K562 (cell line): ENCODE results near the gene LIN28A. TPM values are rescaled to one million over a fixed set of nuclear protein-coding genes. Genes with fewer than 3 reads are reported as not detected.

ENCODE experiments used
- ATAC-seq: fragments of 200-7000 bp; cut with Tn5 transposase; 3 replicates; pipeline ENCODE4 v1.9.1; 2020; ENCODE audit warnings: moderate library complexity
- BruUV-seq: library from RNA; stranded (reverse); fragments of 400-500 nt; replicated peaks from 2 replicates; lab custom pipeline; 2021; lab: Mats Ljungman, UMichigan
- CTCF ChIA-PET: fragments of 300-600 bp; formaldehyde crosslinking; extraction: SDS; loops from one replicate; lab custom pipeline; 2021; ENCODE audit warnings: low intra/inter-chr PET ratio; lab: Yijun Ruan, JAX
- POLR2A ChIA-PET: fragments of 300-600, 350-650 bp; sonication (Branson Sonifier 250); formaldehyde crosslinking; extraction: SDS; loops from one replicate; lab custom pipeline; 2021; ENCODE audit warnings: antibody characterized with exemption, inconsistent platforms; lab: Yijun Ruan, JAX
- DNase-seq, 4 experiments: peaks; one replicate each; pipeline versions ENCODE4 v3.0.0 to v3.0.0-alpha.2; 2011 to 2018; ENCODE audit warnings: low spot score in 3 of 4, mixed read lengths in 3 of 4; ENCODE audit errors: extremely low read depth in 1 of 4
- FAIRE-seq: peaks from 2 replicates; lab custom pipeline; 2011; peaks lifted over from hg19 to GRCh38; lab: Jason Lieb, UNC
- H2AFZ ChIP-seq: 2 replicates; pipeline ENCODE4 v1.6.0; 2011; ENCODE audit warnings: low read depth, low read length, control low read depth, inconsistent platforms
- H3K27ac ChIP-seq: fragments of 200-600 bp; 3 replicates; pipeline ENCODE4 v1.8.0; 2011; ENCODE audit warnings: low read depth, mild to moderate bottlenecking, control low read depth, inconsistent platforms, low read length, moderate library complexity, mixed read lengths; ENCODE audit errors: extremely low read depth
- H3K27me3 ChIP-seq, 2 experiments: fragments of 300-600 bp in 1 of 2; 2 replicates in 1 of 2; 3 replicates in 1 of 2; pipeline versions ENCODE4 v1.6.0 to v1.8.0; 2011; ENCODE audit warnings: inconsistent platforms in 2 of 2, low read length in 2 of 2, mild to moderate bottlenecking in 1 of 2, mixed read lengths in 1 of 2, moderate library complexity in 1 of 2; ENCODE audit not compliant: control insufficient read depth in 2 of 2, insufficient read depth in 2 of 2
- H3K36me3 ChIP-seq: fragments of 300-600 bp; 3 replicates; pipeline ENCODE4 v1.8.0; 2011; ENCODE audit warnings: mild to moderate bottlenecking, low read length, inconsistent platforms; ENCODE audit not compliant: control insufficient read depth, insufficient read depth
- H3K4me1 ChIP-seq, 2 experiments: fragments of 200-600 bp in 1 of 2; replicated peaks in 1 of 2; 2 replicates in 1 of 2; 3 replicates in 1 of 2; pipeline versions ENCODE4 v1.5.1 to v1.8.0; 2011; ENCODE audit warnings: inconsistent platforms in 2 of 2, low read length in 2 of 2, mild to moderate bottlenecking in 1 of 2, mixed read lengths in 1 of 2, moderate library complexity in 1 of 2; ENCODE audit not compliant: control insufficient read depth in 2 of 2, insufficient read depth in 2 of 2
- H3K4me2 ChIP-seq: 2 replicates; pipeline ENCODE4 v1.6.1; 2011; ENCODE audit warnings: low read length, control low read depth, inconsistent platforms, mixed read lengths; ENCODE audit not compliant: insufficient read depth
- H3K4me3 ChIP-seq: fragments of 200-600 bp; sonication (generic), shearing (Covaris generic); 2 replicates; pipeline ENCODE4 v1.5.1; 2016; ENCODE audit warnings: control low read depth, inconsistent platforms
- H3K79me2 ChIP-seq: fragments of 200-600 bp; 3 replicates; pipeline ENCODE4 v1.8.0; 2011; ENCODE audit warnings: low read length, inconsistent platforms; ENCODE audit not compliant: control insufficient read depth, insufficient read depth
- H3K9ac ChIP-seq, 2 experiments: 2 replicates each; pipeline versions ENCODE4 v1.6.0 to v1.6.1; 2011; ENCODE audit warnings: low read depth in 2 of 2, low read length in 2 of 2, control low read depth in 1 of 2, inconsistent platforms in 1 of 2, mild to moderate bottlenecking in 1 of 2, mixed read lengths in 1 of 2; ENCODE audit not compliant: insufficient read depth in 1 of 2
- H3K9me1 ChIP-seq: one replicate; pipeline ENCODE4 v1.6.0; 2011; ENCODE audit warnings: inconsistent platforms, mild to moderate bottlenecking, low read length, moderate library complexity; ENCODE audit not compliant: control insufficient read depth, insufficient read depth
- H3K9me3 ChIP-seq: replicated peaks from 2 replicates; pipeline ENCODE4 v1.5.1; 2011; ENCODE audit warnings: low read depth, low read length, inconsistent platforms; ENCODE audit not compliant: control insufficient read depth, insufficient read depth
- H4K20me1 ChIP-seq: replicated peaks from 2 replicates; pipeline ENCODE4 v1.6.1; 2011; ENCODE audit warnings: low read length, inconsistent platforms, mixed read lengths; ENCODE audit not compliant: control insufficient read depth, insufficient read depth
- ATF7 ChIP-seq: fragments of 450-650 bp; IDR thresholded peaks from 2 replicates; pipeline ENCODE4 v1.7.1; 2014; ENCODE audit warnings: mild to moderate bottlenecking, moderate library complexity
- CREM ChIP-seq: IDR thresholded peaks from 2 replicates; pipeline ENCODE4 v1.6.1; 2014; ENCODE audit warnings: antibody characterized with exemption, low read depth
- HIVEP1 ChIP-seq: fragments of 250-450 bp; sonication (Bioruptor Pico); IDR thresholded peaks from 2 replicates; pipeline ENCODE4 v1.4.0; 2020; ENCODE audit warnings: mild to moderate bottlenecking
- MEF2A ChIP-seq: IDR thresholded peaks from 2 replicates; pipeline ENCODE4 v1.6.1; 2011; ENCODE audit warnings: low read depth, mild to moderate bottlenecking, low read length, moderate library complexity; ENCODE audit not compliant: control insufficient read depth
- NFIX ChIP-seq: fragments of 250-450 bp; sonication (Bioruptor Pico); IDR thresholded peaks from 2 replicates; pipeline ENCODE4 v1.4.0; 2020; ENCODE audit warnings: low read depth, mild to moderate bottlenecking, moderate library complexity
- NUFIP1 ChIP-seq: fragments of 450-650 bp; IDR thresholded peaks from 2 replicates; pipeline ENCODE4 v1.6.1; 2018; ENCODE audit not compliant: partially characterized antibody
- PCBP1 ChIP-seq: fragments of 200-400 bp; formaldehyde crosslinking; IDR thresholded peaks from 2 replicates; pipeline ENCODE4 v1.6.1; 2018; ENCODE audit warnings: mild to moderate bottlenecking, low read depth, low read length; ENCODE audit not compliant: poor library complexity, severe bottlenecking
- PYGO2 ChIP-seq: fragments of 450-650 bp; IDR thresholded peaks from 2 replicates; pipeline ENCODE4 v1.6.1; 2016; ENCODE audit warnings: mild to moderate bottlenecking, missing genetic modification characterization, moderate library complexity, missing compliant biosample characterization
- RREB1 ChIP-seq: fragments of 250-450 bp; sonication (Bioruptor Pico); IDR thresholded peaks from 2 replicates; pipeline ENCODE4 v1.4.0; 2020
- SP1 ChIP-seq: sonication (generic); formaldehyde crosslinking; IDR thresholded peaks from 2 replicates; pipeline ENCODE4 v1.8.1; 2022; ENCODE audit warnings: mild to moderate bottlenecking, missing genetic modification reagents
- SP2 ChIP-seq: IDR thresholded peaks from 2 replicates; pipeline ENCODE4 v1.6.1; 2011; ENCODE audit warnings: mild to moderate bottlenecking, low read depth, low read length, moderate library complexity; ENCODE audit not compliant: poor library complexity, severe bottlenecking; ENCODE audit errors: extremely low read depth
- U2AF1 ChIP-seq: fragments of 200-400 bp; formaldehyde crosslinking; optimal IDR thresholded peaks from 2 replicates; pipeline ENCODE3; 2017; ENCODE audit warnings: mild to moderate bottlenecking, low read depth, low read length, moderate library complexity
- ZBTB49 ChIP-seq: sonication (generic); formaldehyde crosslinking; IDR thresholded peaks from 2 replicates; pipeline ENCODE4 v1.8.0; 2022; ENCODE audit warnings: missing genetic modification reagents, mild to moderate bottlenecking, borderline replicate concordance
- ZNF121 ChIP-seq: sonication (generic); formaldehyde crosslinking; conservative IDR thresholded peaks from 2 replicates; pipeline ENCODE4 v1.8.0; 2022; ENCODE audit warnings: missing genetic modification reagents
- ZNF384 ChIP-seq: IDR thresholded peaks from 2 replicates; pipeline ENCODE4 v1.6.1; 2012; ENCODE audit warnings: low read depth, low read length, improper control_type of control experiment
- WGBS: fragments of 100-300 bp; shearing (Covaris generic); methylation state at CpG from one replicate; pipeline ENCODE4 v1.1.6; 2016; ENCODE audit warnings: low coverage, mixed read lengths; ENCODE audit not compliant: insufficient coverage; ENCODE audit errors: missing lambda C conversion rate; 5-methylcytosine and 5-hydroxymethylcytosine counted together
- in situ Hi-C: fragments of 300-500 bp; cut with MboI; formaldehyde crosslinking; loops from 4 replicates; pipeline ENCODE4 v1.15.0; 2018; ENCODE audit warnings: inconsistent platforms, mixed read lengths
- intact Hi-C: fragments of 100-400 bp; cut with micrococcal nuclease; formaldehyde crosslinking; loops from 2 replicates; pipeline ENCODE4 v1.14.2; 2022
- polyA plus RNA-seq, 8 experiments: library from polyadenylated mRNA; depleted of rRNA in 4 of 8; stranded (reverse) in 5 of 8; unstranded in 3 of 8; fragments of >200 nt; fragmentation: Nextera tagmentation in 2 of 8; fragmentation: Illumina TruSeq in 1 of 8; extraction: Ambion mirVana in 2 of 8; extraction: Trizol in 1 of 8; gene quantifications; 2 replicates each; pipeline versions ENCODE4 v1.2.1 to v1.2.3, GENCODE V29; 2011 to 2014; ENCODE audit warnings: inconsistent platforms in 1 of 8, missing spikeins in 1 of 8
- total RNA-seq, 7 experiments: library from RNA; depleted of rRNA in 6 of 7; stranded (reverse); fragments of >200 nt in 6 of 7; fragmentation: Illumina TruSeq in 2 of 7; extraction: Trizol in 2 of 7; gene quantifications; 2 replicates each; pipeline versions ENCODE4 v1.2.1 to v1.2.3, GENCODE V29; 2011 to 2021; ENCODE audit warnings: low replicate concordance in 1 of 7

Gene LIN28A
- total and polyA plus RNA-seq, 9 of the 15 experiments (the other 6 are each of a cell fraction or from before 2014, with no cell fraction given): 0.80 to 5.4 (median 3.9) TPM

GRCh38 chr1:26404641-26405040 lies 6.0 kb upstream of the LIN28A start:
- peaks cover 5% of the 10 kb centered on the region; the same call in 1 of the 2 replicates for H4K20me1 ChIP-seq
- H3K4me1 ChIP-seq: peaks cover 2 to 7% of the 10 kb centered on the region in 2 experiments; a peak in 4 of 5 replicates
- CTCF ChIA-PET: interaction anchor here (0.6 kb wide), 1 partner anchor 40 kb away, joined by 3 read pairs; no protein-coding TSS in a partner anchor
- 42% methylated on average over 2 of the region's 2 CpGs for WGBS
- POLR2A ChIA-PET: interaction anchor here (1.1 to 2.1 kb wide), 3 partner anchors 9 to 122 kb away, joined by 3 to 5 read pairs (median 3); no protein-coding TSS in a partner anchor
- H3K79me2 ChIP-seq: no peaks in the 10 kb centered on the region
- FAIRE-seq: no peak
- no peak for DNase-seq
- BruUV-seq: no TSS peak
- no peak overlapping the region for H3K4me2 ChIP-seq
- peaks cover 7 to 20% of the 10 kb centered on the region in 2 experiments; a peak in 4 of 5 replicates for H3K27me3 ChIP-seq
- H3K36me3 ChIP-seq: no peaks in the 10 kb centered on the region
- H3K27ac ChIP-seq: no peak overlapping the region
- intact Hi-C loops (no loop called here), in situ Hi-C loops (no loop called here)
- ATAC-seq: no peak
- no peaks in the 10 kb centered on the region for H3K9me1 ChIP-seq
- H3K9me3 ChIP-seq: no peaks in the 10 kb centered on the region
- no peak overlapping the region for H2AFZ ChIP-seq
- H3K4me3 ChIP-seq: no peak overlapping the region
- no peak overlapping the region for H3K9ac ChIP-seq
- no peak for TF ChIP-seq SP2
- no peak for TF ChIP-seq PCBP1
- no peak for TF ChIP-seq NUFIP1
- TF ChIP-seq ZBTB49 (CRISPR knock-in tag): no peak
- TF ChIP-seq SP1 (CRISPR knock-in tag): no peak
- TF ChIP-seq ZNF384: no peak
- TF ChIP-seq ATF7: no peak
- no peak for TF ChIP-seq RREB1 (CRISPR knock-in tag)
- TF ChIP-seq HIVEP1 (CRISPR knock-in tag): no peak
- no peak for TF ChIP-seq U2AF1
- TF ChIP-seq MEF2A: no peak
- TF ChIP-seq NFIX (CRISPR knock-in tag): no peak
- no peak for TF ChIP-seq CREM
- no peak for TF ChIP-seq ZNF121 (CRISPR knock-in tag)
- no peak for TF ChIP-seq PYGO2 (tag)
